Breast epithelium (tissue), 3 donors: ENCODE measurements around the gene GRPEL1.

Experiments used
- POLR2AphosphoS5 ChIP-seq, 3 donors: sonication (generic); formaldehyde crosslinking; IDR thresholded peaks; one replicate each; pipeline ENCODE4 v1.6.1; 2017; ENCODE audit warnings: antibody characterized with exemption in 3 of 3
- TF ChIP-seq, protein P1 (sequence below), 3 donors: fragments of 450-650 bp; IDR thresholded peaks; one replicate each; pipeline ENCODE4 v1.5.1; 2016 to 2017; ENCODE audit warnings: antibody characterized with exemption in 3 of 3, mild to moderate bottlenecking in 3 of 3, moderate library complexity in 3 of 3

DNA sequence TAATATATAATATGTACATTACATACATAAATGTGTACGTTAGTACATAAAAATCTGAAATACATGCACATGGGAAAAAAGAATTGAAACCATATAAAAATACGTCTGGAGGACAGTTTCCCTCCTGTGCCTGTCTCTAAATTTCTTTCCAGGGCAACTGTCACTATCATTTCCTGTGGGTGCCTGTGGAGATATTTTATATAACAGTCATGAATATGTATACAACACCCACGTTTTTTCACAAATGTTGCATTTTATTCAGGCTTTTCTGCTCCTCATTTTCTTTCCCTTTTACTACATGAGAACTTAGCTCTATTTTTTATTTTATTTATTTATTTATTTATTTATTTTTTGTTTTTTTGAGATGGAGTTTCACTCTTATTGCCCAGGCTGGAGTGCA, 24.2 kb upstream of the GRPEL1 start:
- TF ChIP-seq, protein P1, sequence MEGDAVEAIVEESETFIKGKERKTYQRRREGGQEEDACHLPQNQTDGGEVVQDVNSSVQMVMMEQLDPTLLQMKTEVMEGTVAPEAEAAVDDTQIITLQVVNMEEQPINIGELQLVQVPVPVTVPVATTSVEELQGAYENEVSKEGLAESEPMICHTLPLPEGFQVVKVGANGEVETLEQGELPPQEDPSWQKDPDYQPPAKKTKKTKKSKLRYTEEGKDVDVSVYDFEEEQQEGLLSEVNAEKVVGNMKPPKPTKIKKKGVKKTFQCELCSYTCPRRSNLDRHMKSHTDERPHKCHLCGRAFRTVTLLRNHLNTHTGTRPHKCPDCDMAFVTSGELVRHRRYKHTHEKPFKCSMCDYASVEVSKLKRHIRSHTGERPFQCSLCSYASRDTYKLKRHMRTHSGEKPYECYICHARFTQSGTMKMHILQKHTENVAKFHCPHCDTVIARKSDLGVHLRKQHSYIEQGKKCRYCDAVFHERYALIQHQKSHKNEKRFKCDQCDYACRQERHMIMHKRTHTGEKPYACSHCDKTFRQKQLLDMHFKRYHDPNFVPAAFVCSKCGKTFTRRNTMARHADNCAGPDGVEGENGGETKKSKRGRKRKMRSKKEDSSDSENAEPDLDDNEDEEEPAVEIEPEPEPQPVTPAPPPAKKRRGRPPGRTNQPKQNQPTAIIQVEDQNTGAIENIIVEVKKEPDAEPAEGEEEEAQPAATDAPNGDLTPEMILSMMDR (IDR thresholded peaks at IDR 0.05) = no peak
- TF ChIP-seq POLR2AphosphoS5 (IDR thresholded peaks at IDR 0.05) = no peak
